GM20000 (cell line): ENCODE measurements around the gene CCL8.

Experiments
- DNase-seq: peaks from one replicate; pipeline ENCODE4 v3.0.0; 2012; ENCODE audit warnings: low spot score
- CTCF ChIP-seq: IDR thresholded peaks from 2 replicates; pipeline ENCODE4 v1.5.1; 2012; ENCODE audit warnings: mild to moderate bottlenecking, control low read depth; ENCODE audit errors: extremely low read depth, missing control alignments

Gene CCL8

GRCh38 chr17:34302636-34303035 lies 16.6 kb upstream of the CCL8 start:
- no peak for DNase-seq
- no peak for TF ChIP-seq CTCF

- DNase-seq, result no peak
- no peak for TF ChIP-seq CTCF
Observed at GRCh38 chr17:34303606-34304005, 15.6 kb upstream of the CCL8 start.

GRCh38 chr17:34305061-34305460 lies 14.2 kb upstream of the CCL8 start:
- no peak for TF ChIP-seq CTCF
- no peak for DNase-seq

DNA sequence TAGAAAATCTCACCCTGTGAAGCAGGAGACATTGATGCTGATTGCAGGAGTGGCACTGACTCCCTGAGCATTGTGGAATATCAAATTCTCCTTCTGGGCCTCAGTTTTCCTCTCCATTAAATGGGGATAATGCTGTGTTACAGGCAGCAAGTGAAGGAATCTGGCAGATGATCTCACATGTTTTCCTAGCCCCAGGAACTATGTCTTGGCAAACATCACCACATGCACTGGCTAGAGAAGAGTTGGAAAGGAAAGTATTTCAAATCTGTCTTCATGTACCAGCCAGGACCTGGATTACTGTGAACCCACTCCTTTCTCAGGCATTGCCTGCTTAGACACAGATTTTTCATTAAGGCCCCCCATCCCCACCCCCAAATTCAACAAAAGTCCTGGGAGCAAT lies 13.6 kb upstream of the CCL8 start:
- TF ChIP-seq CTCF, result no peak
- DNase-seq, result no peak

- no peak for DNase-seq
- no peak for TF ChIP-seq CTCF
Observed at GRCh38 chr17:34306466-34306865, 12.8 kb upstream of the CCL8 start.

DNA sequence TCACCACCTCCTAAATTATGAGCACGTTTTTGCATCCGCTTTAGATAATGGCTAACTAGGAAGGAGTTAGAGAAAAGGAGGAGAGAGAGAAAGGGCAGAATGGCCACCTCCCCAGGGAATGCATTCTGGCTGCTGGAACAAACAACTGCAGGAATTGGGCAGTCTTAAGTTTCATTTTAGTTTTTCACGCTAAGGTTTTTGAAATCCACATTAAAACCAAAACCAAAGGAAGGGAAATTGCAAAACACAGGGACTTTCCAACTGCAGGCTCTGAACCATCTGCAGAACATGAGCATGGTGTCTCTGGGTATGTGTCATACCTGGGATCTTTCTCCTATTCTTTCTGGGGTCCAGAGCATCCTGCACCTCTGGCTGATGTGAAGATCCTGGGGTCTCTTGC lies 12.1 kb upstream of the CCL8 start:
- DNase-seq, result no peak
- no peak for TF ChIP-seq CTCF

DNA sequence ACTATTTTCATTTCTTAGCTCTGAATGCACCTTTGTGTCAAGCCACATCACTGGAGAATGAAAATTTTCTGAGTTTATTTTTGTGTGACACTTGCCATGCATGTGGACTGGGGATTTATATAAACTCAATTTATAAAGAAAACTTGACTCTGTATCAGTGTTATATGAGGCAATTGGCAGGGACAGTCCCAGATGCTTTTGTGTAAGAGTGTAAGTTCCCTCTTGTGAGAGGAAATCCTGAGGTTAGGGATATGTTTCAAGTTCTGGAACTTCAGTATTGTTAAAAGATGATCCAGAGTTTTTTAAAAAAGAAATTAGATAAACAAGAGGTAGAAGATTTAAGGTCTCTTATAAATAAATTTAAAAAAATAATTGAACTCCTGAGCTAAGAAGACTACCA lies 10.9 kb upstream of the CCL8 start:
- no peak for DNase-seq
- TF ChIP-seq CTCF, result no peak
